Measurements from ENCODE around the gene MED10. TPM values are rescaled to one million over a fixed set of nuclear protein-coding genes. Genes with fewer than 3 reads are reported as not detected.
"Not testable (repeated sequence)": the region's sequence is repeated elsewhere in the genome, so short reads cannot be mapped to it uniquely, and the experiment has no call there.

The MED10 gene
- polyA plus RNA-seq, 4 donors, result 39.4 to 46.2 (median 42.1) TPM

DNA sequence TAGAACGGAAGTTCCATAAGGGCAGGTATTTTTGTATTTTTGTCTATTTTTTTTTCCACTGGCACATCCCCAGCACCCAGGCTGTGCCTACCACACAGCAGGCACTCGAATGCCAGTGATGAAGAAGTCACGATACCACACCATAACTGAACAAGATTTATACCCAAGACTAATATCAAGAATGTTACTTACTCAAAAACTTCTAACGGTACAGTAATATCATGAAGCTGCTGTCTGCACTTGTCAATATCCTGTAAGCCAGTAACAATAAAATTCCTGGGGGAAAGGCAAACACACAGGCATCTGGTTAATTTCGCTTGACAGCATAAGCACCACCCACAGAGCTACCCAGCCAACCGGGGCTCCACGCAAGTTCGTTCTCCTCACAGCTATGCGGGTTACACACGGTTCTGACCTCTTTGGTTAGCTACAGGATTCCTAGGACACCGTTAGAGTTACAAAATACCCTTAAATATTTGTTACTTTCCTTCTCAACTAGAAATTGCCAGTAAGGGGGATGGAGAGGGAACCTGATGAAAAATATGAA lies 1.3 kb downstream of the MED10 start:
- DNase-seq (ENCODE audit: low read depth in 4 of 4, low spot score in 3 of 4), result no peak

DNA sequence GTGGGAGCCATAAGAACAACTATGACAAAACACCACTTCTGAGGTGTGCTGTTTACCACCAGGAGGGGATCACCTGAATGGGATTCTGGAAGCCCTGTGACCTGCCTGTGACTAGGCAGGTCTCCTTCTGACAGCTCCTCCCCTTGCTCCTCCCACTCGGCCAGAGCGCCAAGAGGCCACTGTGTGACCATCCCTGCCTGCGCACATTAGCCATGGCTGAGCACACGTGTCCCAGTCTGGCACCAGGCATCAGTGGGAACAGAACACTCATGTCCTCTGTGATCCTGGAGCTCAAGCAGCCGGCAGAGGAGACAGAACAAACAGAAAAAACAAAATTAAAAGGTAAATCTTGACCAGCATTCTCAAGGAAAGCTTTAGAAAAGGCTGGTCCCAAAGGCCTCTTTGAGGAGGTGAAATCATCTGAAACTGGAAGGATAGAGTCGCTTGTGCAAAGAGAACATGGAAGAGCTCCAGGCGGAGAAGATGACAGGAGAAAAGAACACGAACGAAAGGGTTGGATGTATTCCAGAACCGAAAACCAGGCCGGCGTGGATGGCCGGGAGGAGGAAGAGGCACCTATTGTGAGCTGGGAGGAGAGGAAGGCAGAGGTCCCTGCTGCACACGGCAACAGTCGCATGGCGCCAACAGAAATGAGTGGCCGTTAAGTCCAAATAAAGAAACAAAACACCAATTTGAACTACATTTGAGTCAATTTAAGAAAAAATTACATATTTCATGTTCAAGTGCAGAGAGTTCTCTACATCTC lies 5.1 kb downstream of the MED10 start:
- DNase-seq (ENCODE audit: low read depth in 4 of 4, low spot score in 3 of 4), result no peak

DNA sequence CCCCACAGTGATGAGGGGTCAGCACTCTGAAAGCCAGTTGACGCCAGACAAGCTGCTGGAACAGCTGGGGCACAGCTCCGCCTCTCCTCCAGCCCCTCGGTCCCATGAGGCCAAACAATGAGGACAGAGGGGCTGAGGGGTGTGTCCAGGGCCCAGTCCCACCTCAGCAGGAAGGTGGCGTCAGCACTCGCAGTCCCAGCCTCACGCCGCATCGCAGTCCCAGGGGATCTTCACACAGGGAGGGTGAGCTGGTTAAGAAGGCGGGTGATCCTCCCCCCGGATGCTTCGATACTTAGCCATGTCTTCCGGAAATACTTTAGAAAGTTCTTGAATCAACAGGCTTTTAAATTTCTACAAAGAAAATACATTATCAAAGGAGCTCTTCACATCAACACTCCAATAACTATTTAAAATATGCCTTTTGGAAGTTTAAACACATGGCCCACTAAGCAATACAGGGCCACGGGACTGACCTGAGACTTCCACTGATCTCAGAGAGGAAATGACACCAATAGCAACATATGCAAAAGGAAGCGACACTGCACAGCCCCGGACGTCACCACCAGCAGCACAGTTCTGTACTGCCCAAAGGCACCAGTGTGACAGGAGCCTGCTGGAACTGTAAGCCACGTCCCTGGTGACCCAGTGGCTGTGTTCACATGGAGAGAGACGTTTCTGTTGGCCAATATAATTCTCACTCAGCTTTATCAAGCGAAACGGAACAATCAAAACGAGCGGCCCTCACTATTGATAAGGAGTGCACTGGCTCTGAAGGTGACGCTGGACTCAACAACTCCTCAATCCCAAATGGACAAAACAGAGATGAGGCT lies 5.9 kb downstream of the MED10 start:
- no peak for DNase-seq (ENCODE audit: low read depth in 4 of 4, low spot score in 3 of 4)

DNA sequence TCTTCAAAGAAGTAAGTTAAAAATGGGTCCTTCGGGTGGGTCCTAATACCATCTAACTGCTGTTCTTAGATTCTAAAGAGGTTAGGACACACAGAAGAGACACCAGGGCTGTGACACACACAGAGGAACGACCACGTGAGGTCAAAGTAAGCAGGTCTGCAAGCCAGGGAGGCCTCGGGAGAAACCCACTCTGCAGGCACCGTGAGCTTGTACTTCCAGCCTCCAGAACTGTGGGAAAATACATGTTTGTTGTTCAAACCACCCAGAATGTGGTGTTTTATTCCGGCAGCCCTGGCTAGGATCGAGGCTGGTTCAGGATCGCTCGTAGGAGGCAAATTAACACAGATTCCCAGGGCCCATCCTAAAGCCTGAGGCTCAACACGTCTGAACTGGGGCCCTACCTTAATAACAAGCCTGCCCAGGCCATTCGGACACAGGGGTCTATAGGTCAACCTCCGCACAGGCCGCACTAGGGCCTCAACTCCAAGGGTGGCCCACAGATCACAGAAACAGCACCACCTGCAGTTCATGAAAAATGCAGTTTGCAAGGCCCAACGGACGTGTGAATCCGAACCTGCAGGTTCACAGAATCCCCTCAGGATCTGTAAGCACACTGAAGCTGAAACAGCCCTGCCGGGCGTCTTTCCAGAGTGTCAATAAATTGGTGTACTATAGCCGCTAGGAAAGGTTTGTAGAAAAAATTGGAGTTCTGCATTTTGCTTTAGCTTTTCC lies 7.1 kb downstream of the MED10 start:
- DNase-seq (ENCODE audit: low read depth in 4 of 4, low spot score in 3 of 4), result no peak

DNA sequence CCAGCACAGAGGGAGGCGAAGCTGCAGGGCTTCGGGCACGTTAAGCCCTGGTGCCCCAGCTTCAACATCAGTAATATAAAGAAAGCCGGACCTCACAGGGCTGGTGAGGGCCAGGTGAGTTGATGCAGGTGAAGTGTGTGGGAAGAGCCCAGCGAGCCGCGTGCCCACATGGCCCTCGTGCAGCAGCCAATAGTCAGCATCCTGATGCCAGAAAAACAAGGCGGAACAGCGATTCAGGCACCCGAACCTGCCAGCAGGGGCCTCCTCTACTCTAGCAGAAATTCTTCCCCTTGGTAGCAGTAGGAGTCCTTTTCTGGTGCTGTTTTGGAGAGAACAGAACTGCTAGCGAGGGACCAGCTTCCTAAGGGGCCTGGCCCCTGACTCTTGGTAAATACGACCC lies 7.8 kb downstream of the MED10 start:
- DNase-seq (ENCODE audit: low read depth in 4 of 4, low spot score in 3 of 4), result no peak

DNA sequence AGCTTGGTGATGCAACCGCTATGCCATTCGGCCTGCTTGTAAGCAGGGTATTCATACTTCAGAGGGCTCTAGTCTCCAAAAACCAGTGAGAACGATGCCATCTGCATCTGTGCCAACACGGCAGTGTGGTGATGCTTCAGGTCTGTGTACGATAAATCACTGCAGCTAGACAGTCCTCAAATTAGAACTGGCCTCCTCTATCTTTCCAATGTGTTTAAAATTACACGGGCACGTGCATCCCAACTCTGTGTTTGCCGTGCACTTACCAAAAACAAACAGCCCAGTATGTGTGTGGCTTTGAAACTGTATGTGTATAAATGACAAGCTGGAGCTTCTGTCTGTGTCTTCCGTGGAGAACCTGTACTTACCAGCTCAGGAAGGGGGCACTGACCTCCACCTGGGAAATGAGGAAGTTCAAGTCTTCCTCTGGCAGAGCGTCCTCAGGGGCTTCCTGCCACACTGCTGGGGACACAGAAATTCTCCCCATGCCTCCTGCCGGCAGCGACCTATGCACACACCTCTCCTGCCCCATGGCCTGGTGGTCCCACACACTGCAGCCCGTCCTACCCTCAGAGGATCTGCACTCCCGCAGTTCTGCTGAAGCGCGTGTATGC lies 12.3 kb downstream of the MED10 start:
- no peak for DNase-seq (ENCODE audit: low read depth in 4 of 4, low spot score in 3 of 4)

DNA sequence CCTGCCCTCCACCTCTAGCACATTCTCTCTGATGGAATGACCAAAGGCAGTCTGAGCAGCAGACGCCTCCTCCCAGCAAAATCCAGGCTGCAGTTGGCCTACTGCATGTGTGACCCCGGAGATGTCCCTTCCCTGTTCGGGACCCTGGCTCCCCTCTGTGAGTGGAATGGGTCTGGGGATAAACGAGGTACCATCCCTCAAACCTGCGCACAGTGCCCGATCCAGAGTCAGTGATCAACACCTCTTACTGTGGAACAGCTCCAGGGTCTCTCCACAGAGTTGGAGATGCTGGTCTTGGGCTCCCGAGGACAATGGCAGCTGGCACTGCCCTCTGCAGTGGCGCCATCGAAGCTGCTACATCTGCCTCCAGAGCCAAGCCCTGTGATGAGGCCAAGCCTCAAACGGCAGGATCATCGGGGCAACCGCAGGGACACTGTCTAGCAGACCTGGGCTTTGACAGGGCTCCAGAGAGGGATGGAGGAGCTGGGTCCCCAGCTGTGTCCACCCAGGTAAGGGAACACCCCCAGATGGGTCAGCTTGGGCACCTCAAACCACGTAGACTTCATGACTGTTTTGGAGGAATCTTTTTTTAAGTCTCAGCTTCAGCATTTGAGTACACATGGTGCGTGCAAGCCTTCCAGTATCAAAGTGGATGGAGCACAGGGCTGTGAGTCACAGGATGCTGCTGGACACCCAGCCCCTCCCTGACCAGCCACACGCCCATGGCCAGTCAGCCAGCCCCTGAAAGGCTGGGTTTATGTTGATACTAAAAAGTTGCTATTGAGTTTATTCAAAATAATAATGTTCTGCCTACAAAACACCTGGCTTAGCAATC lies 13.0 kb downstream of the MED10 start:
- DNase-seq (ENCODE audit: low read depth in 4 of 4, low spot score in 3 of 4), result no peak

DNA sequence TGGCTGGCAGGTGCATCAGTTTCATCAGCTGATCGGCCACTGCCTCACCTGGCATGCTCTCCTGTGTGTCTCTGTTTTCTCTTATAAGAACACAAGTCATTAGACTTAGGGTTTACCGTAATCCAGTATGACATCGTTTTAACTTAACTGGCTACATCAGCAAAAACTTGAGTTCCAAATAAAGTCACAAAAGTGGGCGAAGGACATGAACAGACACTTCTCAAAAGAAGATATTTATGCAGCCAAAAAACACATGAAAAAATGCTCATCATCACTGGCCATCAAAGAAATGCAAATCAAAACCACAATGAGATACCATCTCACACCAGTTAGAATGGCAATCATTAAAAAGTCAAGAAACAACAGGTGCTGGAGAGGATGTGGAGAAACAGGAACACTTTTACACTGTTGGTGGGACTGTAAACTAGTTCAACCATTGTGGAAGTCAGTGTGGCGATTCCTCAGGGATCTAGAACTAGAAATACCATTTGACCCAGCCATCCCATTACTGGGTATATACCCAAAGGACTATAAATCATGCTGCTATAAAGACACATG lies 14.8 kb downstream of the MED10 start:
- DNase-seq (ENCODE audit: low read depth in 4 of 4, low spot score in 3 of 4), result not testable (repeated sequence)

DNA sequence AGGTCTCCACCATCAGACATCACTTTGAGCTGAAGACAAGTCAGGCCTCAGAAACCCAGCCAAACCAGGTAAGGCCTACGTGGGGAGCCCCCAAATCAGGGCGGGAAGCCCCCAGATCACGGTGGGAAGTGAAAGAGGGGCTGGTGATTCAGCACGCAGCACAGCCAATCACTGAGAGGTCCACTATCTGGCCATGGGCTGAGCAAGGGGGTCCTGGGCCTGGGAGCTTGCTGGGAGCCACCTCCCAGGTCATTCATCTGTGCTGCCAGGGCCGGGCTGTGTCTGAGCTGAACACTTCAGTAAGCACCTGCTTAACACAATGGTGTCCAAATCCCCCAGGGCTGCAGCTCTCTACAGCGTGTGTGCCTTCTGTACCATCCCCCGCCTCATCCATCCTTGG lies 15.5 kb downstream of the MED10 start:
- no peak for DNase-seq (ENCODE audit: low read depth in 4 of 4, low spot score in 3 of 4)

DNA sequence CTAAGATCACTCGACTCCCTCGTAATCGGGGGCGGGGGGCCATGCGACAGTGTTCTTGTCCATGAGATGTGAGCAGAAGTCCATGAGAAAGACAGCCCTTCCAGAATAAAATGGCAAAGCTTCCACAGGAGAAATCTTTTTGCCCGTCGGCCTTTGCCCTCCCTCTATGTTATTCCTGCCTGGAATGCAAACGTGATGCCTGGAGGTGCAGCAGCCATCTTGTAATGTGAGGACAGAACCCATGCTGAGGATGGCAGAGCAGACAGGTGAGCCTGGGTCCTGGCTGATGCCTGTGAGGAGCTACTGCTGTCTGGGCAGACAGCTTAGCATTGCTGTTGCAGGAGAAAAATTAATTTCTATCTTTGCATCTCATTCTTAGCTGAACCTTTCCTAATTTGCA lies 17.2 kb downstream of the MED10 start:
- no peak for DNase-seq (ENCODE audit: low read depth in 4 of 4, low spot score in 3 of 4)

DNA sequence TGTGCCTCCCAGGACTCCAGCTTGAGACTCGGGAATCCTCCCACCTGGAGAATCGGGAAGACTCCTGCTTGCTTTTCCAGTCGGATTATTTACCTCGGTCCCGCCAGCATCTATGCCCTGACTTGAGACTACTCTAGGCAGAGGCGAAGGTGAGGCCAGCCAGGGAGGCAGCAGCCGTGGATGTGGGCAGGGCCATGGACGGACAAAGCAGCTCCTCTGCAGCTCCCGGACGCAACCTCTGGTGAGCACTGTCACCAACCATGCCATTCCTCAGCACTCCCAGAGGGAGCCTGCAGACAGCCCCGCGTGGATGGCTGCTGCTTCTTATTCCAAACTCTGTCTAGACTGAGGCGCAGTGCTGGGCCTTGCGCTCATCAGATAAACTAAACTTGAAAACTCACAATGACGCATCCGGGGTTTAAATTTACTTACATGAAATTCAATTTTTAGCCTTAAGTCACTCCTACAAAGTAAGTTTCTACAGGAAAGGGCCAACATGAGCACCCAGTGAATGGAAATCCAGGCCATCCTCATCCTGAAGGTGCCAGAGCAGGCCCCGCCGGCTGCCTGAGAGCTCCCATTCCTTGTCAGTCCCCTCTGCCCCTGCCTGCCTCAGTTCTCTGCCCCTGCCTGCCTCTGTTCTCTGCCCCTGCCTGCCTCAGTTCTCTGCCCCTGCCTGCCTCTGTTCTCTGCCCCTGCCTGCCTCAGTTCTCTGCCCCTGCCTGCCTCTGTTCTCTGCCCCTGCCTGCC lies 17.8 kb downstream of the MED10 start:
- no peak for DNase-seq (ENCODE audit: low read depth in 4 of 4, low spot score in 3 of 4)

DNA sequence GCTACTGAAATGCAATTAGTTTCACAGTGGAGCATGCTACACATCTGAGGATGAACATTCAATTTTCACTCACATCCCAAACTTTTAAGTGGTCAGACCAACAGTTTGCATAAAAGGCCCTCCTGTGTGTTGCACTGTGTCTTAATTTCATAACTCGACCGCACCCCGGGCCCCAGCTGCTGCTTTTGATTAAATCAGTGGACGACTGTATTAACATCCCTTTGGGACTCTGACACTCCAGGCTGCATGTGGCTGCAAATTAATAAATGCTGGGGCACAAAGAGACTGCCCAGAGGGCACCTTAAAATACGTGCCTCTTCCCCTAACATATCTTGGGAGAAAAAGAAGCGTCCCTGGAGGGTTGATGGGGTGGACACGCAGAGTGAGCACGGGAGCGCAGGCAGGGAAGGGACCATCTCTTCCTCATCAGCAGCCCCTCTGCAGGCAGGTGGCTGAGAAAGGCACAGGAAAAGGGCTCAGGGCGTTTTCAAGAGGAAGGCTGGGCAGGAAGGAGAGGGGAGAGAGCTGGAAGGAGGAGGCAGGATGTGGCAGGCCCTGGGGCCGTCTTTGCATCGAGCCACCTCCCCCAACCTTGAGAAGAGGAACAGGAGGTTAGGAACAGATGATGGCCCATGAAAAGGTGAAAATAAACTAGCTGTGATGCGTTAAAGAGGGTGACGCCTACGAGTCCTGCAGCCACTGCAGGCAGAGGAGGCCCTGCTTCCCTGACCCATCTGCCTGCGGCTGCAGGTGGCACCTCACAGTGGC lies 18.6 kb downstream of the MED10 start:
- DNase-seq (ENCODE audit: low read depth in 4 of 4, low spot score in 3 of 4), result no peak

DNA sequence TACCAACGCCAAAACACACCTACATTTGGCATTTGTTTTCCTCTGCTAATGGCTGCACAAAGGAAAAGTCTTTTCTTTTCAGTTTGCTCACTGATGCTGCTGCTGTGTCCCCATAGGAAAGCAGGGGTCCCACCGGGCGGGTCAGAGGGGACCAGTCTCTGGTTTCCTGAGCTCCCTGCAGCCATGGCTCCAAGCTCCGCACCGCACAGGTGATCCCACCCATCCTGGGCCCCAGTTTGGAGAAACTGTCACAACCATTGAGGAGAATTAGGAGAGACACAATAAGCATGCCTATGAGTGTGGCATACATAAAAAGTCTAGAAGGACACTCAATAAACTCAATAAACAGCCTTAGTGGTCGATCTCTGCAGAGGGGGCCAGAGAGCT lies 19.9 kb downstream of the MED10 start:
- DNase-seq (ENCODE audit: low read depth in 4 of 4, low spot score in 3 of 4), result no peak

DNA sequence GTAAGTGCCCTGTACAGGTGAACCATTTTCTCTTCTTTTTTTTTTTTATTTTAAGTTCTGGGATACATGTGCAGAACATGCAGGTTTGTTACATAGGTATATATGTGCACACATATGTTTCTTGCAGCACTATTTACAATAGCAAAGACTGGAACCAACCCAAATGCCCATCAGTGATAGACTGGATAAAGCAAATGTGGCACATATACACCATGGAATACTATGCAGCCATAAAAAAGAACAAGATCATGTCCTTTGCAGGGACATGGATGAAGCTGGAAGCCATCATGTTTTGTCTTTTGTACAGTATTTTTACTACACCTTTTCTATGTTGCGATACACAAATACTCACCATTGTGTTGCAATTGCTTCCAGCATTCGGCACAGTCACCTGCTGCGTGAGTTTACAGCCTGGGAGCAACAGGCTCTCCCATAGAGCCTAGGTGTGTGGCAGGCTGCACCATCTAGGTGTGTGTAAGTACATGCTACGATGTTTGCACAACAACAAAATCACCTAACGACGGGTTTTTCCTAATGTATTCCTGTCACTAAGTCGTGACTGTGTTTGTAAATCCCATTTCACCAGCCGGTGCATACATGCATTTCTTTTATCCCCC lies 20.4 kb downstream of the MED10 start:
- not testable (repeated sequence) for DNase-seq (ENCODE audit: low read depth in 4 of 4, low spot score in 3 of 4)

DNA sequence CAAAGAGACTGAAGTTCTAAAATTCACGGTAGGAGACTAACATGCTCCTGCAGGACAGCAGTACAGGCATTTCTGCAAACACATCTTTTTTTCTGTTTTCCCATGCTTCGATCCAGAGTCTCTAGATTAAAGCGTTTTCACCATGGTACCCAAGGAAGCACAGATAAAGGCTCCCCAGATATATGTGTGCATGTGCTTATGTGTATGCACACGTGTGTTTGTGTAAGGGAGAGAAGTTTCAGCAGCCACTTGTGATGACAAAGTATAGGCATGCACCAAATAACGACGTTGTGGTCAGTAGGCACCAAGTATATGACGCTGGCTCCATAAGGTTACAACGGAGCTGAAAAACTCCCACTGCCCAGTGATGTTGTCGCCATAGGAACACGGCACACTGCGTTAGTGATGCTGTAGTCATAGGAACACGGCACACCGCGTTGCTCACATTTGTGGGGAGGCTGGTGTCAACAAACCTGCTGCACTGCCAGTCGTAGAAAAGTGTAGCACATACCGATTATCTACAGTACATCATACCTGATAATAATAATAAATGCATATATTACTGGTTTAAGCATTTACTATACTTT lies 21.7 kb downstream of the MED10 start:
- no peak for DNase-seq (ENCODE audit: low read depth in 4 of 4, low spot score in 3 of 4)

DNA sequence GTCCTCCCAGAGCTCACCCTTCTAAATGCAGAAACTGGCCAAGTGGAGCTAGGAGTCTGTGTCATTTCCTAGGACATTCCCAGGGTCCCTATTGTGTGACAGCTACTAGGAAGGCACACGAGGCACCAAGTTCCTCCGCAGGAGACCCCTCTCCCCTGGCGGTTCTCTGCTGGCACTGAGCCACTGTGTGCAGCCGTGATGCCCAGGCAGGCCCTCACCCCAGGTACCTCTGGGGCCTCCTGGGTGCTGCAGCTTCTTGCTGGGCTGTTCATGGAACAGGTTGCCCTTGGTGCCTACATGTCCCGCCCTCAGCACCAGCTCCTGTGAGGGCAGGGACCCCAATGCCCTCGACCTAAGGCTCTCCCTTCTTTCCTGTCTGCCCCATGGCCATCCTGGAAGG lies 23.1 kb downstream of the MED10 start:
- DNase-seq (ENCODE audit: low read depth in 4 of 4, low spot score in 3 of 4), result no peak

DNA sequence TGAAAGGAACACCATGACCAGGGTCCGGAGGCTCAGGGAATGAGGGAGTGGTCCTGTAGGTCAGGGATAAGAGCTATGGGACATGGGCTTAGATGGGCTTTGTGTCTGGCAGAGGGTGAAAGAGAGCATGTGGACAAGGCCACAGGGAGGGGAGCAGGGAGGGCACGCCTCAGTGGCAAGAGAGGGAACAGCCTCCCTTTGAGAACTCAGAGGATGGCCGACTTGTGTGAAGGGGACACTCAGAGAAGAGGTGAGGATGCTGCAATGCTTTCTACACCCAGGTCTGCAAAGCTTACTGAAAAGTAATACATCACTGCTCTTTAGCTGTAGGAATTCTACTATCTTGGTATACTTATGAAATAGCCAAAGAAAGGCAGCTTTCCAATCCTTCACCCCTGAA lies 23.5 kb downstream of the MED10 start:
- no peak for DNase-seq (ENCODE audit: low read depth in 4 of 4, low spot score in 3 of 4)

Data from left renal pelvis (tissue), 4 donors.